Stimulated activated CD8-positive, alpha-beta memory T cell treated with anti-CD3 and anti-CD28 coated beads, Interleukin-7, amount 100 ng/mL, for 24 hours (primary cell): ENCODE results near the gene LENG9.
A peak's percentile ranks its signal among the peaks of the same experiment; 100 is the strongest.

Experiments
- DNase-seq: peaks from one replicate; pipeline ENCODE4 v3.0.0-alpha.2; 2020; ENCODE audit warnings: low read depth

The LENG9 gene

DNA sequence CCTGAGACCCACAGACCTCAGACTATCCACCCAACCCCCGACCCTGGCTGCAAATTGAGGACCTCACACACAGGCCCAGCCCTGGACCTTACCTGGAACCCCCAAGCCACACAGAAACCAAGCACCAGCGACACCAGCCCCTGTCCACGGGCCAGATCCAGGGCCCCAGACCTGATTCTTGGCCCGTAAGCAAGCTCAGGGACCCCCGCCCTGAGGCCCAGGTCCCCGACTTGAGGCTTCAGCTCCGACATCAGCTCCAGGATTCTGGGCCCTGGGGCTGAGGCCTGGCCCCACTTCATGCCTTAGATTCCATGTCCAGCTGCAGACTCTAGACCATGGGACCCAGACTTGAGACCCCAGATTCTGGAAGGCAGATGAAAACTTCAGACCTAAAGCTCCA lies 42.1 kb downstream of the LENG9 start:
- DNase-seq = no peak

DNA sequence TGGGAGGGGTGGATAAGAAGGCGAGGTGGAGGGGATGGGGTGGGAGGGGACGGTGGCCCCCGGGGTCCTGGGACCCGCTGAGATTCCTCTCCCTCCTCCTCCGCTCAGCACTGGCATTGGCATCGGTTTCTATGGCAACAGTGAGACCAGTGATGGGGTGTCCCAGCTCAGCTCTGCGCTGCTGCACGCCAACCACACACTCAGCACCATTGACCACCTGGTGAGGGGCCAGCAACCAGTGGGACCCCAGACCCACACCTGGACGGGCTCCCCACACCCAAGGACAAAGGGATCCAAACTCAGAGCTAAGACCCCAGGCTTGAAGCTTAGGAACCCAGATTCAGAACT lies 42.4 kb downstream of the LENG9 start:
- DNase-seq = no peak

DNA sequence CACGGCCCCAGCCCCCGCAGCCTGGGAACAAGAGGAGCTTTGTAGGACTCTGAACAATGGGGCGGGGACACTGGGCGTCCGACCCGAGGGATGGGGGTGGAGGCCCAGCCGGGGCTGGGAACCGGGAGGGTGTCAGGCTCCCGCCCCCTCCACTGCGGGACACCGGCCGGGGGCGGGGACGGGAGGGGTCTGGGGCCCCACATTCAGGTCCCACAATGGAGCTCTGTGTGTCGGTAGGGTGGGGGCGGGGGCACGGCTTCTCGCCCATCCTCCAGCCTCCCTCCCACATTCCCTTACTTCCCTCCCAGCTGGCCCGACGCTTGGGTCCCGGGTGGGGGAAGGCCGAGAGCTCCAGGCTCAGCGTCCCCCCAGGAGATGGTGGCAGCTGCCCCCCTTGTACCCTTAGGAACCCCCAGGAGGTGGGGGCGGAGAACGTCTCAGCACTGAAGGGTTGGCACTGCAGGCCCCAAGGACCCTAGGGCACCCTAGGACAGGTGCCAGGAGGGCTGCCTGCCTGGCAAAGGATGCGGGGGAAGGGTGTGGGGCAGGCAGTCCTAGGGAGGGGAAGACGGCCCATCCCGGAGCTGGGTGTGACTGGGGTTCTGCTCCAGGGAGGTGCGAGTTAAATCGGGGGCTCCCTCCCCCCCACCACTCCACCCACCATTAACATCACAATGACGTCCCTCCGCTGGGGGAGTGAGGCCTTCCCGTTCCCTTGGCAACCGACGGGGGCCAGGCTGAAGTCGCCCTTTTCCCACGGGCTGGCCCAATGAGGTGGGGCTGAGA lies 43.0 kb downstream of the LENG9 start:
- DNase-seq = no peak

DNA sequence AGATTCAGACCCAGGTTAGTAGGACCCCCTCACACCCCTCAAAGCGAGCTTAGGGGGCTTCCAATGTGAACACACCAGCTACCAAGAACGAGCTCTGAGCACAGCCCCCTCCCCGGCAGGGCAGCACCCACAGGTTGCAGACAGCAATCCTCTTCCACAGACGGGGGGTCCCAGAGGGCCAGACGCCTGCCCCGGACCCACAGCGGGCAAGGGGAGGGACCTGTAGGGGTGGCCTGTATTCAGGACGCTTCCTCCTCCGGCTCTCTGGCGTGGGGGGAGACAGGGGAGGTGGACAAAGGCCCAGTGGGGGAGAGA lies 43.6 kb downstream of the LENG9 start:
- no peak for DNase-seq

DNA sequence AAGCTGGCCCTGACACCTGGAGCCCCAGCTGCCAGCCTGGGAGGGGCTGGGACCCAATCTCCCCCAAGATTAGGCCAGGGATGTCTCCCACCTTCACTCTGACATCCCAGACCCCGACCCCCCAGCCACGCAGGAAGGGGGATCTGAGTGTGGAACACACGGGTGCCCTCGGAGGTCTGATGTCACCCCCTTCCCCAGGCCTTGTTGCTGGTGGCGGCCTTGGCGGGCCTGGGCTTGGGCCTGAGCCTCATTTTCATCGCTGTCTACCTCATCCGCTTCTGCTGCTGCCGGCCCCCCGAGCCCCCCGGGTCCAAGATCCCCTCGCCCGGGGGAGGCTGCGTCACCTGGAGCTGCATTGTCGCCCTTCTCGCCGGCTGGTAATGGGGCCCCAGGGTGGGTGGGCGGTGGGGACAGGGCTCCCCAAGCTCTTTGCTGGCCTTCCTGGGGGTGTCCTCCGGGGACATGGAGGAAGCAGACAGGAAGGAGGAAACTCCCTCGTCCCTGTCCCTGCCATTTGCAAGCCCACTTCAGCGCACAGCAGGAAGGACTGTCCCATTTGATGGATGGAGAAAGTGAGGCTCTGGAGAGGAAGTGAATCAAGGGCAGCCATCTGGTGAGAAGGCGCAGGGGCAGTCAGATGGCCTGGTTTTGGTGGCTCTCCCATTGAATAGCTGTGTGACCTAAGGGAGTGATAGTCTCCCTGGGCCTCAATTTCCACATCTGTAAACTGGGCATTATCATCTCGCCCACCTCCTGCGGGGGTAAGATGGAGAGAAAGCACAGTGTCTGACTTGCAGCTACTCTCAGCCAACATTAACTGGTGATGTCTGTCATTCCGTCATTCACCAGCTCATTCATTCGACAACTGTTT lies 44.4 kb downstream of the LENG9 start:
- DNase-seq = no peak

DNA sequence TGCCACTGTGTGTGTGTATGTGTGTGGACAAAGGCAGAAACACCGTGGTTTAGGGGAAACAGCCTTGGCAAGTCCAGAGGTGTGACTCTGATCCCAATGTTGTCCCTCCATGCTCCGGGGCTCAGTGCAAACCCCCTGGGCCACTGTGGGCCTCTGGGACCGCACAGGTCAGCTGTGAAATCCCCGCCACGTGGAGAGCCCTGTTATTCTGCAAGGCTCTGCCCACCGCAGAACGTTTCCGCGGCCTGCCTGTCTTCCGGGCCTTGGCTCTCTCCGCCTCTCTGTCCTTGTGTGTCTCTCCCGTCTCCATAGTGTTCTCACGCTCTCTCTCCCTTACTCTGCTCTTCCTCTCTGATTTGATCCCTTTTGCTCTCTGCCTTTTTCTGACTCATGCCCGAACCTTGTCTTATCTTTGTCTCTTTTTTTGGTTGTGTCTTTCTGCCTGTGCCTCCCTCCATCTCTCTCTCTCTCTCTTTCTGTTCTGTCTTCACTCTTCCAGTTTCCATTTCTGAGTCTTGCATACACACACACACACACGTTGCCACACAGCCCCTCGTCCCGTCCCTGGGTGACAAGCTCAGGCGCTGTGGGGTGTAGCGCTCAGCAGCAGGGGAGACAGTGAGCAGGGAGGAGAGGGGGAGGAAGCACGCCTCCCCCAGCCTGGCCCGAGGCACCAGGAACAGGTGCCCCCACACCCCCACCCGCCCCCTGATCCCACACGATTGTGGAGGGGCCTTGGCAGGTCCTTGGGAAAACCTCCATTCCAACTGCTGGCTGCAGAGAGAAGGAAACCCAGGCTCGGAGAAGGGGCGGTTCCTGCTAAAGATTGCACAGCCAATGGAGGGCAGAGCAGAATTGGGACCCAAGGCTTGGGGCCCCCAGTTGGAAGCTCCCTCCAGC lies 45.3 kb downstream of the LENG9 start:
- DNase-seq = no peak

DNA sequence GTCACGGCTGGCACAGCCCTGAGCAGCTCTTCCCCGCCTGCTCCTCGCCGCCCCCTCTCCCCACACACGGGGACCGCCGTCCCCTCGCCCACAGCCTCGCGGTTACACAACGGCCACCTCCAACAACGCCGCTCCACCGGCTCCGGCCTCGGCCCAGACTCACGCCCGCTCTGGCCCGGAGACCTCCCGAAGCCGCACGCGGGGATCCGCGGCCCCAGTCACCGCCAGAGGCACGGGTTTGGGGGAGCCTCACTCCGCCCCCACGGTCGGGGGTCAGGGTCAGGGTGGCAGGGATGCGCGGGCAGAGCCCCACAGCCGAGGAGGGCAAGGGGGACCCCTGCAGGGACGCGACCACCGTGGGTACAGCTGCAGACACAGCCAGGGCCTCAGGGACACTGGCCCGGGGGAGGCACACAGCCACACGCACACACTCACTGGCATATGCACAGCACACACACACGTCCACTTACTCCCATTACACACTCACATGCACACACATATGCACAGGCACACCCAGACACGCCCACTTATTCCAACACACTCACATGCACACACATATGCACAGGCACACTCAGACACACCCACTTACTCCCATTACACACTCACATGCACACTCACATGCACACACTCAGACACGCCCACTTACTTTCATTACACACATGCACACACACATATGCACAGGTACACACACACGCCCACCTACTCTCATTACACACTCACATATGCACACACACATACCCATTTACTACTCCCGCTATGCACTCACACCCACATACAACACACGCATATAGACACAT lies 46.7 kb downstream of the LENG9 start:
- no peak for DNase-seq

DNA sequence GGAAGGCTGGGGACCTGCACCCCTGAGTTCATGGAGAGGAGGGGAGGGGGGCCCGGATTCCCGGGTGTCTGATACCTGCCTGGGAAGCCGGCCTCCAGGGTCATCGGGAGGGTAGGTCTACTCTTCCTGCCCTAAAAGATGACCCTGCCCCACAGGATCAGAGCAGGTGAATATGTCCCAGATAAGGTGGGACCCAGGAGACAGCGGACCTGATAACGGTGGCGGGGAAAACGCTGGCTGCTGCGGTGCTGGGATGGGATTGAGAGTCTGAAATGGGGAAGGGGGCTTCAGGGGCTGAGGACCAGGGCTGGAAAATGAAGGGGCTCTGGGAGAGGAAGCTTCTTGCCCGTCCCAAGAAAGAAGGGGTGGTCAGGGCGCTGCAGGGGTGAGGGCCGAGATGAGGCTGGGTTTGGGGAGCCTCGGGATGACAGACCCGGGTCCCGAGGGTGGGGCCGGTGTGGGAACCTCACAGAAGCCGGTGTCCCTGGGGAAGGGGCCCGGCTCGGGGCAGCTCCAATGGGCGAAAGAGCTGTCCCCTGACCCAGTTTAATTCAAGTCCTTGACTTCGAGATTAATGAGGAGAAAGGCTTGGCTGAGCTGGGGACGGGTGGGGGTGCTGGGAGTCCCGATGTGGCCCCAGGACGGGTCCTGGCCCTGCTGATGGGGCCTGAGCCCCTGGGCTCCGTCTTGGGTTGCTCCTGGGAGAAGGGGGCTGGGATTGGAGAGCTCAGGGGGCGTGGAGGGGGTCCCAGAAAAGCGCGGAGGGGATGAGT lies 47.5 kb downstream of the LENG9 start:
- DNase-seq = no peak

DNA sequence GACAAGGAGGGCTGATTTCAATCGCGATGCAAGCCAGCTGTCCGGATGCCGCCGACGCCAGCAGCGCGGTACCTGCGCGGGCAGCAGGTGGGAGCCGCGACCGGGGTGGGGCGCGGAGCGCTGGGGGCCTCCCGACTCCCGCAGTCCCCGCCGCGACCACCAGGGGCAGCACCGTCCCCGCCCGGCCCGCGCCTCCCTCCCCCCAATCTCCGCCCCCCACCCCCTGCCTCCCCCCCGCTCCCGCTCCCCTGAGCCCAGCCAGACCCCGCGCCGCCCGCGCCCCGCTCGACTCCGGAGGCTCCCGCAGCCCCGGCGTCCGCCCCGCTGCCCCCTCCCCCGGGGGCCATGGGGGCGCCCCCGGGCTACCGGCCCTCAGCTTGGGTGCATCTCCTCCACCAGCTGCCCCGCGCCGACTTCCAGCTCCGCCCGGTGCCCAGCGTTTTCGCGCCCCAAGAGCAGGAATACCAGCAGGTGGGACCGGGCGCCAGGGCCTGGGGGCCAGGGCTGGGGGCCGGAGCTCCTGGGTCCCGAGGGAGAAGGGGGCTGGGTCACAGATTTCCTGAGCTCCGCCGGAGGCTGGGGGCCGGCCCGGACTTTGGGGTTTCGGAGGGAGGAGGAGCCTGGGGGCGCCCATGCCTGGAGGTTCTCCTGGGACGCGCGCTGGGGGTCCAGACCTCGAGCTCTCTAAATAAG lies 48.2 kb downstream of the LENG9 start, which contains the start of gene TTYH1:
Gene TTYH1 (plus strand): TSS at position 257 of the 693 bp plus-strand sequence. CDS start 89 bp downstream, at position 346.
- DNase-seq = peak; percentile 30

DNA sequence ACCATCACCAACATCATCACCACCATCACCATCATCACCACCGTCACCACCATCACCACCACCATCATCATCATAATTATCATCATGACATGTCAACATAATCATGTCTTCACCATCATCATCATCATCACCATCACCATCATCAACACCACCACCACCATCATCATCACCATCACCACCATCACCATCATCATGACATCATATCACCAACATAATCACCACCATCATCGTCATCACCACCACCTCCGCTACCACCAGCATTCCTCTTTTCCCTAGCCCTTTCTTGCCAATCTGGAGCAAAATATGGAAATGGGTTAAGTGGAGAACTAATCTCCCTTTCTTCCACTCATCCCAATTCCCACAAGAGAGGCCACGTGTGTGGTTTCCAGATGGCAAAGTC lies 49.4 kb downstream of the LENG9 start:
- no peak for DNase-seq

DNA sequence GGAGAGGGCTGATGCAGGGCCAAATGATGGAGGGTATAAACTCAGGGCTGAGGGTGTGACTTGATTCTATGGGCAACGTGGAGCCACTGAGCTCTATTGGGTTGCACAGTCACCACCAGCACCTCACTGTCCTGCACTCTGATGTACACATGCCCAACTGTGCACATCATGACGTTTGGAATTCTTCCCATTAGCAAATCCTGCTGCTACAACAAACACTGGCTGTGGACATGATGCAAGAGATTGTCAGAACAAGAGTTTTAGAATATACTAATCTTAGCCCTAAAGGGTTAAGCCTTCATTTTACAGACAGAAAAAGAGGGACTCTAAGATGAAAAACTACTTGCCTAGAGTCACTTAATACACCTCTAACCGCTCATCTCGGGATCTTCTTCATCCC lies 50.7 kb downstream of the LENG9 start:
- DNase-seq = no peak
